Endodermal cell (in vitro differentiated cells): ENCODE data around the gene CAB39. TPM values are rescaled to one million over a fixed set of nuclear protein-coding genes. Genes with fewer than 3 reads are reported as not detected.

ENCODE experiments used
- DNase-seq: peaks from one replicate; pipeline ENCODE4 v3.0.0-alpha.2; 2017
- H3K27ac ChIP-seq: 2 replicates; pipeline ENCODE4 v1.5.1; 2013; ENCODE audit warnings: mild to moderate bottlenecking, low read depth, low read length, moderate library complexity
- H3K27me3 ChIP-seq: 2 replicates; pipeline ENCODE4 v1.6.1; 2013; ENCODE audit warnings: mild to moderate bottlenecking, low read length, moderate library complexity; ENCODE audit not compliant: insufficient read depth, control insufficient read depth, poor library complexity, severe bottlenecking
- H3K36me3 ChIP-seq: 2 replicates; pipeline ENCODE4 v1.7.0; 2013; ENCODE audit warnings: mild to moderate bottlenecking, low read length, moderate library complexity; ENCODE audit not compliant: control insufficient read depth, insufficient read depth
- H3K4me1 ChIP-seq: one replicate; pipeline ENCODE4 v1.7.0; 2013; ENCODE audit warnings: low read length; ENCODE audit not compliant: control insufficient read depth, insufficient read depth
- H3K4me3 ChIP-seq: 2 replicates; pipeline ENCODE4 v1.5.1; 2013; ENCODE audit warnings: mild to moderate bottlenecking, low read length, moderate library complexity
- H3K9ac ChIP-seq: 2 replicates; pipeline ENCODE4 v1.6.1; 2013; ENCODE audit warnings: mild to moderate bottlenecking, low read length, moderate library complexity; ENCODE audit not compliant: poor library complexity, severe bottlenecking; ENCODE audit errors: extremely low read depth
- H3K9me3 ChIP-seq: 2 replicates; pipeline ENCODE4 v1.6.1; 2013; ENCODE audit warnings: mild to moderate bottlenecking, low read length, moderate library complexity; ENCODE audit not compliant: control insufficient read depth
- H3K27ac Mint-ChIP-seq: 2 replicates; pipeline ENCODE4 v1.8.0; 2020; ENCODE audit warnings: mixed read lengths
- H3K27me3 Mint-ChIP-seq: 2 replicates; pipeline ENCODE4 v1.8.0; 2021; ENCODE audit warnings: mild to moderate bottlenecking, mixed read lengths; ENCODE audit not compliant: insufficient read depth
- H3K36me3 Mint-ChIP-seq: 2 replicates; pipeline ENCODE4 v1.8.0; 2020; ENCODE audit warnings: low read depth, mixed read lengths
- H3K4me1 Mint-ChIP-seq: 2 replicates; pipeline ENCODE4 v1.8.0; 2020; ENCODE audit warnings: mixed read lengths
- H3K4me3 Mint-ChIP-seq: 2 replicates; pipeline ENCODE4 v1.8.0; 2020; ENCODE audit warnings: mild to moderate bottlenecking, moderate library complexity, mixed read lengths
- H3K9me3 Mint-ChIP-seq: 2 replicates; pipeline ENCODE4 v1.8.0; 2020; ENCODE audit warnings: mild to moderate bottlenecking, mixed read lengths
- WGBS, 2 experiments: methylation state at CpG; one replicate each; pipeline versions ENCODE4 v1.1.5 to v1.1.7; 2013; ENCODE audit warnings: missing lambda C conversion rate in 2 of 2, mixed read lengths in 1 of 2; ENCODE audit not compliant: insufficient coverage in 1 of 2, insufficient read length in 1 of 2; 5-methylcytosine and 5-hydroxymethylcytosine counted together
- total RNA-seq, 2 donors: library from RNA; stranded (reverse); fragmentation: NEBNext Ultra II Directional in 1 of 2; extraction: Animal tissue kit (Norgen Biotek cat#: 25700) in 1 of 2; gene quantifications; 2 replicates in 1 of 2; 3 replicates in 1 of 2; pipeline ENCODE4 v1.2.1, GENCODE V29; 2021
- TF ChIP-seq, protein P1 (sequence below): fragments of 200-600 bp; sonication (generic); conservative IDR thresholded peaks from 2 replicates; pipeline ENCODE4 v1.5.0; 2021; ENCODE audit warnings: antibody characterized with exemption, mild to moderate bottlenecking

The CAB39 gene
- total RNA-seq, 2 donors from 2014 or later = 41.4 to 48.4 TPM

GRCh38 chr2:230738391-230738811 lies 25.8 kb downstream of the CAB39 start:
- Histone ChIP-seq H3K36me3 (peaks cover 15% of the 10 kb centered on the region), H3K27me3 (no peaks in the 10 kb centered on the region), H3K9me3 (no peaks in the 10 kb centered on the region), H3K4me1 (peaks cover 15% of the 10 kb centered on the region), H3K4me3 (no peak overlapping the region), H3K9ac (no peak overlapping the region), H3K27ac (no peak overlapping the region)
- no peak for DNase-seq
- 82% methylated on average over 1 of the region's 1 CpG; no CpG with 5 or more reads in 1 of the 2 experiments for WGBS, 2 experiments
- Mint-ChIP-seq H3K27me3 (no peaks in the 10 kb centered on the region), H3K4me3 (no peak overlapping the region), H3K27ac (no peak overlapping the region), H3K4me1 (peaks cover 36% of the 10 kb centered on the region), H3K9me3 (no peaks in the 10 kb centered on the region), H3K36me3 (peaks cover 19% of the 10 kb centered on the region)
- TF ChIP-seq, protein P1, sequence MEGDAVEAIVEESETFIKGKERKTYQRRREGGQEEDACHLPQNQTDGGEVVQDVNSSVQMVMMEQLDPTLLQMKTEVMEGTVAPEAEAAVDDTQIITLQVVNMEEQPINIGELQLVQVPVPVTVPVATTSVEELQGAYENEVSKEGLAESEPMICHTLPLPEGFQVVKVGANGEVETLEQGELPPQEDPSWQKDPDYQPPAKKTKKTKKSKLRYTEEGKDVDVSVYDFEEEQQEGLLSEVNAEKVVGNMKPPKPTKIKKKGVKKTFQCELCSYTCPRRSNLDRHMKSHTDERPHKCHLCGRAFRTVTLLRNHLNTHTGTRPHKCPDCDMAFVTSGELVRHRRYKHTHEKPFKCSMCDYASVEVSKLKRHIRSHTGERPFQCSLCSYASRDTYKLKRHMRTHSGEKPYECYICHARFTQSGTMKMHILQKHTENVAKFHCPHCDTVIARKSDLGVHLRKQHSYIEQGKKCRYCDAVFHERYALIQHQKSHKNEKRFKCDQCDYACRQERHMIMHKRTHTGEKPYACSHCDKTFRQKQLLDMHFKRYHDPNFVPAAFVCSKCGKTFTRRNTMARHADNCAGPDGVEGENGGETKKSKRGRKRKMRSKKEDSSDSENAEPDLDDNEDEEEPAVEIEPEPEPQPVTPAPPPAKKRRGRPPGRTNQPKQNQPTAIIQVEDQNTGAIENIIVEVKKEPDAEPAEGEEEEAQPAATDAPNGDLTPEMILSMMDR = no peak

- TF ChIP-seq, protein P1 = no peak
- H3K4me3 Mint-ChIP-seq = no peak overlapping the region
- no peak overlapping the region for H3K27ac ChIP-seq
- H3K4me3 ChIP-seq = no peak overlapping the region
- H3K27ac Mint-ChIP-seq = no peak overlapping the region
- peaks cover 15% of the 10 kb centered on the region for H3K36me3 ChIP-seq
- H3K36me3 Mint-ChIP-seq = peaks cover 21% of the 10 kb centered on the region
- H3K27me3 ChIP-seq = no peaks in the 10 kb centered on the region
- H3K4me1 ChIP-seq = peaks cover 14% of the 10 kb centered on the region
- 91 to 100% methylated on average over 1 to 2 of the region's 2 CpGs for WGBS, 2 experiments
- H3K4me1 Mint-ChIP-seq = peaks cover 33% of the 10 kb centered on the region
- H3K27me3 Mint-ChIP-seq = no peaks in the 10 kb centered on the region
- no peaks in the 10 kb centered on the region for H3K9me3 Mint-ChIP-seq
- H3K9me3 ChIP-seq = no peaks in the 10 kb centered on the region
- no peak overlapping the region for H3K9ac ChIP-seq
- DNase-seq = no peak
These were observed 26.3 kb downstream of the CAB39 start for GRCh38 chr2:230738924-230739323.

GRCh38 chr2:230739961-230740360 lies 27.3 kb downstream of the CAB39 start:
- H3K9me3 ChIP-seq = no peaks in the 10 kb centered on the region
- H3K4me1 ChIP-seq = peaks cover 5% of the 10 kb centered on the region
- TF ChIP-seq, protein P1 = no peak
- H3K9me3 Mint-ChIP-seq = no peaks in the 10 kb centered on the region
- 96% methylated on average over 2 of the region's 2 CpGs; no CpG with 5 or more reads in 1 of the 2 experiments for WGBS, 2 experiments
- no peak overlapping the region for H3K27ac ChIP-seq
- no peak overlapping the region for H3K4me3 ChIP-seq
- H3K4me3 Mint-ChIP-seq = no peak overlapping the region
- peaks cover 24% of the 10 kb centered on the region for H3K4me1 Mint-ChIP-seq
- peaks cover 28% of the 10 kb centered on the region for H3K36me3 Mint-ChIP-seq
- DNase-seq = no peak
- H3K27me3 Mint-ChIP-seq = no peaks in the 10 kb centered on the region
- H3K27me3 ChIP-seq = no peaks in the 10 kb centered on the region
- H3K36me3 ChIP-seq = peaks cover 15% of the 10 kb centered on the region
- H3K27ac Mint-ChIP-seq = no peak overlapping the region
- H3K9ac ChIP-seq = no peak overlapping the region
